ENCODE data around the gene PAFAH2.

PAFAH2 gene

GRCh38 chr1:26031196-26031595, 33.3 kb upstream of the PAFAH2 start:
- DNase-seq (ENCODE audit: low read depth), result no peak

DNA sequence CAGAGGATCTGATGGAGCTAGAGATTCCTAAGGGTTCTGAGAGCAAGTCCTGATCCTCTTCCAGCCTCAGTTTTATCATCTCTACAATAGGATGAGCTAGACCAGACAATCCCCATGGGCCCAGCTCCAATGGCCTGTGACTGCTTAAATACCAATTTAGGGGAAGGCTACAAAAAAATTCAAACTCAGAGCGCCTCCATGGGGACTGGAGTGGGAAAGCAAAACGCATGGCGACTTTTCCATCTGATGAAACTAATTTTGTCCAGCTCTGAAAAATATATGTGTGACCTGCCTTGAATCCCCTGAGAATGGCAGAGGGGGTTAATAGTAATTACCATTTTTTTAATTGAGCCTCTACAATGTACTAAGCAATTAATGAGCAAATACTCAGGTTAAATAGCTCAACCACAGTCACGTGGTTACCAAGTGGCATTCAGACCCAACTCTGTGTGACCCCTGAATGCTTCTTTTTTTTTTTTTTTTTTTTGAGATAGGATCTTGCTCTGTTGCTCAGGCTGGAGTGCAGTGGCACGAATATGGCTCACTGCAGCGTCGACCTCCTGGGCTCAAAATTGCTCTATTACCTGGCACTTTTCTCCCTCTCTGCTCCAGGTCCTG, 32.1 kb upstream of the PAFAH2 start:
- no peak for DNase-seq (ENCODE audit: low read depth)

GRCh38 chr1:26029054-26029863, 31.4 kb upstream of the PAFAH2 start:
- no peak for DNase-seq (ENCODE audit: low read depth)

GRCh38 chr1:26028490-26028980, 30.7 kb upstream of the PAFAH2 start:
- DNase-seq (ENCODE audit: low read depth), result no peak

DNA sequence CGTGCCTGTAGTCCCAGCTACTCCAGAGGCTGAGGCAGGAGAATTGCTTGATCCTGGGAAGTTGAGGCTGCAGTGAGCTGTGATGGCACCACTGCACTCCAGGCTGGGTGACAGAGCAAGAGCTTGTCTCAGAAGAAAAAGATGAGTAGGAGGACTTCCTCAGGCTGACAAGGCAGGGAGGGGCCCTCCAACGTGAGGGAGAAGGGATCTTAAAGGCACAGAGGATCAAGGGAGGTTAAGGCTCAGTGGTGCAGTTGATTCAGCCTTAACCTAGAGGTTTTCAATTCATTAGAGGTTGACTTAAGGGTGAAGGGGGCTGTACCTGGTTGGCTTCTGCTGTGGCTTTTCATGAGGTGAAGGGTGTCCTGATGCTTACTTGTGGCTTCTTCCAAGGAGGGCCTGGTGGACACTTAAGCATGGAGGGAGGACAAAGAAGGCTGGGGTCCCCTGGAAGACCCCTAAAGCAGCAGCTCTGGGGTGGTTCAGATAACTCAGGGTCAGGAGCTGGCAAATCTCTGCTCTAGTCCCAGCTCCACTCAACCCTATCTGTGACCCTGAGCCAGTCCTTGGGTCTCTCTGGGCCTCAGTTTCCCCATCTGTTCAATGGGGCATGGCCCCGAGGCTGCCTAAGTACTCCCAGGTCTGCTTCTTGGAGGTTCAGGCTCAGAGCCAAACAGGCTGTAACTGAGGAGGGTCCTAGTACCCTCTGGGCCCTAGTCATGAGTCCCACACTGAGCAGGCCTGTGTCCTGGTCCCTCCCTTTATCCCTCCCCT, 30.0 kb upstream of the PAFAH2 start:
- DNase-seq (ENCODE audit: low read depth), result no peak

DNA sequence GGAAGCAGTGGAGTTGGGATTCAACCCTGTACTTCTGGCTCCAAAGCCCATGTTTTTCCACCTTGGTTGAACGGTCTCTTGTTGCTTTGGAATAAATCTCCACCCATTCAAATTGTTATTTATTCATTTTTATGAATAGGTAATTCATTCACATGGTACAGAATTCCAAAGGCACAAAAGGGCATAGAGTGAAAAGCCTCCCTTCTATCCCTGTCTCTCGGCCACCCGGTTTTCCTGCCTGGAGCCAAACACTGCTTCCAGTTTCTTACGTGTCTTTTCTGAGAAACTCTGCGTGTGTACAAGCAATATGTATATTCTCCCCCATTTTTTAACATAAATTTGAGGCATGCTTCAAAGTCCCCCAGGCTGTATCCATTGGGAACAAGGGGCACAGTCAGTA, 27.7 kb upstream of the PAFAH2 start:
- no peak for DNase-seq (ENCODE audit: low read depth)

DNA sequence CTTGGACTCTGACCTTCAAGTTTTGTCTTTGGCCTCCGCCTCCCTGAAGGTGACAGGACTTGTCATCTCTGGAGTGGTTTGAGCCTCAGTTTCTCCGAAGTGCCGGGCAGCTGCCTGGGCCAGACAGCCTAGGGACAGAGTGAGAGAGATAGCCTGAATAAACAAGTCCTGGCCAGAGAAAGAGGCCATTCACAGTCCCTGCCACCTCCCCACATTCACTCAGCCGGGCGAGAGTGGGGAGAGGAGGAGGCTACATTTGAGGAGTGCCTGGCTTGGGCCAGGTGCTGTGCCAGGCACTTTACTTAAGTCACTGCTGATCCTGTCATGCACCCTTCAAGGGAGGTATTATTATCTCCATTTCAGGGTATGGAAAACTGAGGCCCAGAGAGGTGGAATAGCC, 27.2 kb upstream of the PAFAH2 start:
- DNase-seq (ENCODE audit: low read depth), result no peak

- no peak for DNase-seq (ENCODE audit: low read depth)
Measured at GRCh38 chr1:26023826-26024225, 26.0 kb upstream of the PAFAH2 start.

GRCh38 chr1:26023009-26023408, 25.1 kb upstream of the PAFAH2 start:
- no peak for DNase-seq (ENCODE audit: low read depth)

DNA sequence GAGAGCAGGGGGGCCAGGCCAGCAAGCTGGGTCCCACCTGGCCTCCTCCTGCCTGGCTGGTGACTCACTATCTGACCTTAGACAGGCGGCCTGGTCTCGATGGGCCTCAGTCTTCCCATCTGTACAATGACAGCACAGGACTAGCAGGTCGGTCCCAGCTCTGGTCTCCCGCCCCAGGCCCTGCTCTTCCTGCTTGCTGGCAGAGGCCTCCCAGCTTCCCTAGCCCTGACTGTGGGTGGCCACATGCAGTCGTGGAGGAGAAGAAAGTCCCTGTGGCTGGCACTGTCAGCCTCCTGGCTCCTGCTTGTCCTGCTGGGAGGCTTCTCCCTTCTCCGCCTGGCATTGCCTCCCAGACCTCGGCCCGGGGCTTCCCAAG, 24.5 kb upstream of the PAFAH2 start:
- no peak for DNase-seq (ENCODE audit: low read depth)

GRCh38 chr1:26021647-26022403, 24.0 kb upstream of the PAFAH2 start, which contains the start of gene EXTL1:
TSS of gene EXTL1 (plus strand) at chr1:26021775. CDS start at chr1:26022647, 872 bp downstream.
- no peak for DNase-seq (ENCODE audit: low read depth)

DNA sequence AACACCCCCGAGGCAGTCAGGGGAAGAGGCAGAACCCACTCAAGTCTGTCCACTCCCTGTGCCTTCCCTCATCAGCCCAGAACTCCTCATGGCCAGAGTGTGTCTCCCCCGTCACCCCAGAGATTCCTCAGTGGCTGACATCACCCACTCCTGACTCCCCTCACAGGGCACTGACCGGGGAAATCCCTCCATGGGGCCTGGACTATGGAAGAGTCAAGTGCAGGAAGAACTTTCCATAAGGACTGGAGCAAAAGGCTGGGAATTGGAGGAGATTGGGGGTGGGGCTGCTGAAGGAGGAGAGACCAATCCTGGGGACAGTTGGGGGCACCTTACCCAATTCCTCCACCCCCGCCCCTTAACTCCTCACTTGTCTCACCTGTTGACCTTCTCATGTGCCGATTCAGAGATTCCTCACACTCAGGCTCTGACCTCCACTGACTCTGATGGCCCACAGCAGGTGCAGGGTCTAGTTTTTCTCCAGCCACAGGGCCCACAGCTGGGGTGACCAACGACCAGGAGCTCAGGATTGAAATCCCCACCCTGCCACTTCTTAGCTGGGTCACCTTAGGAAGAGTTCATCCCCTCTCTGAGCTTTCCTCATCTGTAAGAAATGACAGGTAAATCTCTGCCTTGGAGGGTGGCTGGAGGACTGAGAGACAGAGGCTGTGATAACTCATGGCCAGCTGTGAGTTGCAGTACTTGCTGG, 23.2 kb upstream of the PAFAH2 start:
- no peak for DNase-seq (ENCODE audit: low read depth)

DNA sequence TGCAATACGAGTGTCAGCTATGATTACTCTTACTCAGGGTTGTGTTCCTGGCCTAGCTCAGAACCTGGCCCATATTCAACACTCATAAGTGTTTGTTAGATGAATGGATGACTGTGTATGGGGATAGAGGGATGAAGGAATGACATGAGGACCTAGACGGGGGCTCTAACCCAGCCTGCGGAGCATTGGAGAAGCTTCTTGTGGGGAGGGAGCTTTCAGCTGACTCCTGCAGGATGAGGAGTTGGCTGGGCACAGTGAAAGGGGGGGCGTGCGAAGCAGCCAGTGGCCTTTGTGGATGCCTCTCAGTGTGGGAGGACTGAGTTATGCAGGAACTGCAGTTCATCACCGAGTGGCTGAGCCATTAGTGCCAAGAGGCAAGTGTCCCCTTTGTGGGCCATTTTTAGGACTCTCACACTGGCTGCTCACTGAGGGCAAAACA, 22.5 kb upstream of the PAFAH2 start:
- DNase-seq (ENCODE audit: low read depth), result no peak

- no peak for DNase-seq (ENCODE audit: low read depth)
Measured at GRCh38 chr1:26019641-26020315, 21.9 kb upstream of the PAFAH2 start.

- DNase-seq (ENCODE audit: low read depth), result no peak
Measured at GRCh38 chr1:26017606-26018005, 19.7 kb upstream of the PAFAH2 start.

DNA sequence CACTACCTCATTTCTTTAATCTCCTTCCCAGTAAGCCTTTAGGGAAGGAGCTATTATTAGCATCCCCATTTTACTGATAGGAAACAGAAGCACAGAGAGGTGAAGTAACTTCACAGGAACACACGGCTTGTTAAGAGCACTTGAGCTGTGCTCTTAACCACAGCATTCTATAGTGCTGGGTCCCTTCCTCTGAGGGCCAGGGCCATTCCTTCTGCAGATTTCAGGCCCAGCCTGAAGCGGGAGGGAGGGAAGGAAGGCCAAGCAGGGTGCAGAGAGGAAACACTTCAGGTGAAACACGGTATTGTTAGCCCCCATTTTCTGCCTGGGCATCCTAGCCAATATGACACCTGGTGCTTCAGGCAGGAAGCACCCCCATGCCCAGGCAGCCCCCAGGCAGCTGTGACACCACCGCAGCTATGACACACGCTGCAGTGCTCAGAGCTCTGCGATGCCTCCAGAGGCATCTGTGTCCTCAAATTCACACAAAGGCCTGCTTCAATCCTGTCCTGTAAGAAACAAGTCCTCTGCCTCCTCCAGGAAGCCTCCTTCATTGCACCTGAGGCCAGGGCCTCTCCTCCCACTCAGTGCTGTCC, 19.2 kb upstream of the PAFAH2 start:
- DNase-seq (ENCODE audit: low read depth), result no peak

GRCh38 chr1:26016258-26016952, 18.5 kb upstream of the PAFAH2 start:
- DNase-seq (ENCODE audit: low read depth), result no peak

GRCh38 chr1:26015358-26015757, 17.5 kb upstream of the PAFAH2 start:
- DNase-seq (ENCODE audit: low read depth), result no peak

DNA sequence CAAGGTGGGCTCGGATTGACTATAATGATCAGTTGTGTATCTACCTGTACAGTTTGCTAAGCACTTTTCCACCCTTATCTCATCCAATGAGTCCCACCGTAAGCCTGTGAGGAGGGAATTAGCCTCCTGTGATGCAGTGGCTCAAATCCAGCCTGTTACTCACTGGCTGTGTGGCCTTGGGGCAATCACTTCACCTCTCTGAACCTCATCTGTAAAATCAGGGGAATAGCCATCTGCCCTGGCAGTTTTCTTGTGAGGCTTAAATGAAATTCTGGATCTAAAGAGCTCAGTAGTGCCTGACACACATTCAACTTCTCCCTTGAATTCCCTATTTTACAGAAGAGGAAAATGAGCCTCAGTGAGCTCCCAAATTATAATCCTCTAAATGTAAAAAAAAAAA, 16.3 kb upstream of the PAFAH2 start:
- DNase-seq (ENCODE audit: low read depth), result no peak

- DNase-seq (ENCODE audit: low read depth), result no peak
Measured at GRCh38 chr1:26012864-26013263, 15.0 kb upstream of the PAFAH2 start.
